B cell (primary cell): ENCODE measurements around the gene PEX5.

ENCODE experiments used
- EZH2 ChIP-seq: IDR thresholded peaks from 2 replicates; pipeline ENCODE4 v1.6.1; 2012; ENCODE audit warnings: borderline replicate concordance, low read depth, mild to moderate bottlenecking, moderate library complexity, low read length; ENCODE audit not compliant: insufficient read depth, poor library complexity, severe bottlenecking
- TF ChIP-seq, protein P1 (sequence below): fragments of 200-600 bp; IDR thresholded peaks from one replicate; pipeline ENCODE4 v1.8.0; 2022; ENCODE audit warnings: antibody characterized with exemption, mild to moderate bottlenecking

DNA sequence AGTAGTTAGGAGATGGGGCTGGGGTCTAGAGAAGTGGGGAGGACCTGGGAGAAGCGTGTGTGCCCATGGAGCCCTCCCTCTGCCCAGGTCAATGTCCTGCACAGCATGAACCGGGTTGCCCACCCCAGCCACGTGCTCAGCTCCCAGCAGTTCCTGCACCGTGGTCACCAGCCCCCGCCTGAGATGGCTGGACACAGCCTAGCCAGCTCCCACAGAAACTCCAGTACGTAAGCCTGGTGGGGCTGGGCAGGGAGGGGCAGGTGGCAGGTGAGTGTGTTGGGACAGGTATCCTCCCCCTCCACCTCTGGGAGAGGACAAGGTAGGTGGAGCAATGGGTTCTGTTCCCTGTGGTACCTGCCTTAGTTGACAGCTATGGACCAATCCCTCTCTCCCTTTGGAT is 38.6 kb upstream of the PEX5 start:
- TF ChIP-seq, protein P1, sequence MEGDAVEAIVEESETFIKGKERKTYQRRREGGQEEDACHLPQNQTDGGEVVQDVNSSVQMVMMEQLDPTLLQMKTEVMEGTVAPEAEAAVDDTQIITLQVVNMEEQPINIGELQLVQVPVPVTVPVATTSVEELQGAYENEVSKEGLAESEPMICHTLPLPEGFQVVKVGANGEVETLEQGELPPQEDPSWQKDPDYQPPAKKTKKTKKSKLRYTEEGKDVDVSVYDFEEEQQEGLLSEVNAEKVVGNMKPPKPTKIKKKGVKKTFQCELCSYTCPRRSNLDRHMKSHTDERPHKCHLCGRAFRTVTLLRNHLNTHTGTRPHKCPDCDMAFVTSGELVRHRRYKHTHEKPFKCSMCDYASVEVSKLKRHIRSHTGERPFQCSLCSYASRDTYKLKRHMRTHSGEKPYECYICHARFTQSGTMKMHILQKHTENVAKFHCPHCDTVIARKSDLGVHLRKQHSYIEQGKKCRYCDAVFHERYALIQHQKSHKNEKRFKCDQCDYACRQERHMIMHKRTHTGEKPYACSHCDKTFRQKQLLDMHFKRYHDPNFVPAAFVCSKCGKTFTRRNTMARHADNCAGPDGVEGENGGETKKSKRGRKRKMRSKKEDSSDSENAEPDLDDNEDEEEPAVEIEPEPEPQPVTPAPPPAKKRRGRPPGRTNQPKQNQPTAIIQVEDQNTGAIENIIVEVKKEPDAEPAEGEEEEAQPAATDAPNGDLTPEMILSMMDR, result no peak
- no peak for TF ChIP-seq EZH2
